Adrenal gland (tissue), 5 donors: Measurements from ENCODE around the gene LMF1.

Experiments used
- POLR2A ChIP-seq, 2 donors: fragments of 450-650 bp; IDR thresholded peaks; one replicate each; pipeline ENCODE4 v1.6.1; 2017; ENCODE audit warnings: antibody characterized with exemption in 2 of 2, mild to moderate bottlenecking in 2 of 2, moderate library complexity in 1 of 2
- TF ChIP-seq, protein P1 (sequence below), 6 experiments: fragments of 450-650 bp in 4 of 6; fragments of 200-600 bp in 2 of 6; sonication (generic) in 1 of 6; IDR thresholded peaks; 1 replicate in 5 of 6; 2 replicates in 1 of 6; pipeline versions ENCODE4 v1.5.1 to v1.8.0; 2016 to 2021; ENCODE audit warnings: antibody characterized with exemption in 6 of 6, mild to moderate bottlenecking in 2 of 6, moderate library complexity in 1 of 6
- donor health status: DM: no; HTN: no; CAD: no.

DNA sequence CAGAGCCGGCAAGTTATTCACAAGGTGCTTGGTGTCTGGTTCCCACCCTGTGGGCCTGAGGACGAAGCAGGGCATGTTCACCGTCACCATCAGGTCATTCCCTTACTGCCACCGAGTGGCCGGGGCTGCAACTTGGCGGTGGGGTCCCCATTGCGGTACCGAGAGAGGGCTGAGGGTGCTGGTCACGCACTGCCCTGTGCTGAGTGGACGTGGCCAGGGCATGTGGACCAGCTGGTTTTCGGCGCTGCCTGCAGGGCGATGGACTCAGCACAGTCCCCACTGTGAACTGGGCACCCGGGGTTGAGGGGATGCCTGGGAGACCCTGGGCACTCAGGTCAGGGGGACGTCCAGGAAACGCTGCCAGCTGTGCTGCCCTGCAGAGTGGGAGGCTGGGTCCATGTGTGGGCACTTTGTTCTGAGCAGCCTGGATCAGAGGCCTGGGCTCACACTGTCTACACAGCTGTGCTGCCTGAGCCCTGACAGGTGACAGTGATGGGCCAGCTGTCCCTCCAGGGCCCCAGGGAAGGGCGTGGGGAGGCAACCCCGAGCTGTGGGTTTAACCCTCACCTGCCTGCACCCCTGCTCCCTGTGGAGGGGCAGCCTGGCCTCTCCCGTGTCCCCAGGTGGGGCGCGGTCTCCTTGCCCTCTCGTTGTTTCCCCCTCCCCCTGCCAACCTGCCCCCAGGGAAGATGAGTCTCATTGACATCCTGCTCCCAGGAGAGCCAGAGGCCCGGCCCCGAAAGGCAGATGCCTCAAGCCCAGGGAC lies 131.0 kb downstream of the LMF1 start:
- TF ChIP-seq, protein P1, sequence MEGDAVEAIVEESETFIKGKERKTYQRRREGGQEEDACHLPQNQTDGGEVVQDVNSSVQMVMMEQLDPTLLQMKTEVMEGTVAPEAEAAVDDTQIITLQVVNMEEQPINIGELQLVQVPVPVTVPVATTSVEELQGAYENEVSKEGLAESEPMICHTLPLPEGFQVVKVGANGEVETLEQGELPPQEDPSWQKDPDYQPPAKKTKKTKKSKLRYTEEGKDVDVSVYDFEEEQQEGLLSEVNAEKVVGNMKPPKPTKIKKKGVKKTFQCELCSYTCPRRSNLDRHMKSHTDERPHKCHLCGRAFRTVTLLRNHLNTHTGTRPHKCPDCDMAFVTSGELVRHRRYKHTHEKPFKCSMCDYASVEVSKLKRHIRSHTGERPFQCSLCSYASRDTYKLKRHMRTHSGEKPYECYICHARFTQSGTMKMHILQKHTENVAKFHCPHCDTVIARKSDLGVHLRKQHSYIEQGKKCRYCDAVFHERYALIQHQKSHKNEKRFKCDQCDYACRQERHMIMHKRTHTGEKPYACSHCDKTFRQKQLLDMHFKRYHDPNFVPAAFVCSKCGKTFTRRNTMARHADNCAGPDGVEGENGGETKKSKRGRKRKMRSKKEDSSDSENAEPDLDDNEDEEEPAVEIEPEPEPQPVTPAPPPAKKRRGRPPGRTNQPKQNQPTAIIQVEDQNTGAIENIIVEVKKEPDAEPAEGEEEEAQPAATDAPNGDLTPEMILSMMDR (IDR thresholded peaks at IDR 0.05), result no peak
- no peak for TF ChIP-seq POLR2A (IDR thresholded peaks at IDR 0.05)
